Endothelial cell of umbilical vein (primary cell): Measurements from ENCODE around the gene PTGDS. TPM values are rescaled to one million over a fixed set of nuclear protein-coding genes. Genes with fewer than 3 reads are reported as not detected.

Source experiments
- BruUV-seq: library from RNA; stranded (reverse); fragments of 400-500 nt; replicated peaks from 2 replicates; lab custom pipeline; 2021; lab: Mats Ljungman, UMichigan
- CTCF ChIA-PET: fragments of 300-600, 350-600 bp; sonication (Branson Sonifier 250); formaldehyde crosslinking; loops from one replicate; lab custom pipeline; 2021; ENCODE audit warnings: antibody characterized with exemption, inconsistent platforms; lab: Charles Lee
- POLR2A ChIA-PET: fragments of 300-600, 350-600 bp; sonication (Branson Sonifier 250); formaldehyde crosslinking; loops from one replicate; lab custom pipeline; 2021; ENCODE audit warnings: antibody characterized with exemption, inconsistent platforms; lab: Charles Lee
- DNase-seq: peaks from one replicate; pipeline ENCODE4 v3.0.0-alpha.2; 2011; ENCODE audit warnings: low read depth, low spot score
- FAIRE-seq: peaks from 2 replicates; lab custom pipeline; 2011; peaks lifted over from hg19 to GRCh38; lab: Jason Lieb, UNC
- H2AFZ ChIP-seq: 2 replicates; pipeline ENCODE4 v1.6.0; 2012; ENCODE audit warnings: low read depth, low read length, control low read depth, inconsistent platforms
- H3K27ac ChIP-seq: 2 replicates; pipeline ENCODE4 v1.5.1; 2011; ENCODE audit warnings: low read depth, mild to moderate bottlenecking, control low read depth, low read length, moderate library complexity; ENCODE audit not compliant: insufficient read depth
- H3K27me3 ChIP-seq, 2 experiments: 2 replicates each; pipeline versions ENCODE4 v1.6.0 to v1.6.1; 2011; ENCODE audit warnings: low read length in 2 of 2, mixed read lengths in 1 of 2; ENCODE audit not compliant: control insufficient read depth in 2 of 2, insufficient read depth in 2 of 2
- H3K36me3 ChIP-seq, 2 experiments: 2 replicates in 1 of 2; 3 replicates in 1 of 2; pipeline ENCODE4 v1.5.1; 2011; ENCODE audit warnings: low read length in 2 of 2, mild to moderate bottlenecking in 1 of 2, moderate library complexity in 1 of 2; ENCODE audit not compliant: control insufficient read depth in 2 of 2, insufficient read depth in 2 of 2; ENCODE audit errors: extremely low read depth in 1 of 2
- H3K4me1 ChIP-seq: 3 replicates; pipeline ENCODE4 v1.5.1; 2011; ENCODE audit warnings: mild to moderate bottlenecking, low read length; ENCODE audit not compliant: control insufficient read depth, insufficient read depth; ENCODE audit errors: extremely low read depth
- H3K4me2 ChIP-seq: 2 replicates; pipeline ENCODE4 v1.6.1; 2011; ENCODE audit warnings: low read length, control low read depth, mixed read lengths; ENCODE audit not compliant: insufficient read depth
- H3K4me3 ChIP-seq, 3 experiments: fragments of 200-600 bp in 1 of 3; sonication (generic), shearing (Covaris generic) in 1 of 3; replicated peaks in 1 of 3; 2 replicates each; pipeline ENCODE4 v1.5.1; 2011 to 2016; ENCODE audit warnings: control low read depth in 3 of 3, low read length in 3 of 3, mild to moderate bottlenecking in 2 of 3, inconsistent platforms in 1 of 3, low read depth in 1 of 3, moderate library complexity in 1 of 3; ENCODE audit not compliant: insufficient read depth in 1 of 3
- H3K79me2 ChIP-seq: 2 replicates; pipeline ENCODE4 v1.6.0; 2012; ENCODE audit warnings: low read length, inconsistent platforms; ENCODE audit not compliant: control insufficient read depth, insufficient read depth
- H3K9ac ChIP-seq: replicated peaks from 2 replicates; pipeline ENCODE3; 2011; ENCODE audit warnings: low read length, control low read depth; ENCODE audit not compliant: insufficient read depth; ENCODE audit errors: extremely low read depth
- H3K9me1 ChIP-seq: replicated peaks from 3 replicates; pipeline ENCODE4 v1.6.0; 2011; ENCODE audit warnings: mild to moderate bottlenecking, low read length; ENCODE audit not compliant: control insufficient read depth, insufficient read depth; ENCODE audit errors: extremely low read depth
- H3K9me3 ChIP-seq: replicated peaks from 2 replicates; pipeline ENCODE4 v1.5.1; 2012; ENCODE audit warnings: low read length, inconsistent platforms; ENCODE audit not compliant: control insufficient read depth, insufficient read depth
- H4K20me1 ChIP-seq: replicated peaks from 2 replicates; pipeline ENCODE3; 2011; ENCODE audit warnings: mild to moderate bottlenecking, low read length; ENCODE audit not compliant: control insufficient read depth, insufficient read depth; ENCODE audit errors: extremely low read depth
- CTCF ChIP-seq, 2 donors: IDR thresholded peaks; 1 replicate in 1 of 2; 2 replicates in 1 of 2; pipeline ENCODE4 v1.5.1; 2011; ENCODE audit warnings: low read length in 2 of 2, mild to moderate bottlenecking in 2 of 2, moderate library complexity in 2 of 2, control low read depth in 1 of 2, inconsistent platforms in 1 of 2, low read depth in 1 of 2; ENCODE audit not compliant: insufficient read depth in 1 of 2; ENCODE audit errors: extremely low read depth in 1 of 2
- EZH2 ChIP-seq: IDR thresholded peaks from 2 replicates; pipeline ENCODE4 v1.6.1; 2012; ENCODE audit warnings: borderline replicate concordance, low read depth, mild to moderate bottlenecking, moderate library complexity, low read length, inconsistent platforms; ENCODE audit not compliant: severe bottlenecking
- FOS ChIP-seq: IDR thresholded peaks from 2 replicates; pipeline ENCODE4 v1.6.1; 2011; ENCODE audit warnings: mild to moderate bottlenecking, low read length, moderate library complexity, borderline replicate concordance; ENCODE audit not compliant: insufficient read depth
- GATA2 ChIP-seq: IDR thresholded peaks from 2 replicates; pipeline ENCODE4 v1.7.0; 2011; ENCODE audit warnings: low read depth, mild to moderate bottlenecking, moderate library complexity, mixed read lengths, low read length; ENCODE audit not compliant: insufficient read length, insufficient read depth
- JUN ChIP-seq: IDR thresholded peaks from 2 replicates; pipeline ENCODE4 v1.6.1; 2011; ENCODE audit warnings: borderline replicate concordance, low read depth; ENCODE audit not compliant: insufficient read length, insufficient read depth
- MAX ChIP-seq: IDR thresholded peaks from 2 replicates; pipeline ENCODE4 v1.6.1; 2011; ENCODE audit not compliant: insufficient read depth, insufficient read length
- MYC ChIP-seq: IDR thresholded peaks from one replicate; pipeline ENCODE4 v1.6.1; 2011; ENCODE audit warnings: mild to moderate bottlenecking, low read depth, low read length
- POLR2A ChIP-seq: IDR thresholded peaks from 2 replicates; pipeline ENCODE4 v1.6.1; 2012; ENCODE audit warnings: low read depth, mild to moderate bottlenecking, control low read depth, low read length
- POLR2AphosphoS5 ChIP-seq: IDR thresholded peaks from 2 replicates; pipeline ENCODE4 v1.6.1; 2012; ENCODE audit warnings: low read depth, mild to moderate bottlenecking, control low read depth, low read length, moderate library complexity; ENCODE audit not compliant: insufficient read depth
- dilution Hi-C: fragments of 300-500 bp; cut with MboI; formaldehyde crosslinking; loops from one replicate; pipeline ENCODE4 v1.15.0; 2019; ENCODE audit warnings: low sequenced_read_pairs; ENCODE audit not compliant: extremely low pct_ligation_motif_present
- intact Hi-C: fragments of 100-400 bp; cut with micrococcal nuclease; formaldehyde crosslinking; loops from one replicate; pipeline ENCODE4 v1.10.0; 2022
- polyA plus RNA-seq, 4 experiments: library from polyadenylated mRNA; depleted of rRNA in 3 of 4; stranded (reverse) in 3 of 4; unstranded in 1 of 4; fragments of >200 nt; gene quantifications; 2 replicates each; pipeline versions ENCODE4 v1.2.1 to v1.2.3, GENCODE V29; 2011 to 2012; ENCODE audit warnings: missing spikeins in 1 of 4
- total RNA-seq: library from RNA; stranded (reverse); gene quantifications from 2 replicates; pipeline ENCODE4 v1.2.3, GENCODE V29; 2021

Gene PTGDS
- total and polyA plus RNA-seq, 2 donors (not counting 3 experiments of a cell fraction or from before 2014, with no cell fraction given) = not detected

GRCh38 chr9:136936645-136937170 is 40.6 kb upstream of the PTGDS start:
- DNase-seq = no peak
- Histone ChIP-seq H3K27ac (no peak overlapping the region), H3K4me3 (no peak overlapping the region), H3K36me3 (peaks cover 0 to 22% of the 10 kb centered on the region in 2 experiments), H2AFZ (no peak overlapping the region), H3K4me2 (no peak overlapping the region), H3K4me1 (no peaks in the 10 kb centered on the region), H3K27me3 (no peaks in the 10 kb centered on the region), H3K9me1 (no peaks in the 10 kb centered on the region), H3K9ac (no peak overlapping the region), H3K79me2 (peaks cover 3% of the 10 kb centered on the region), H3K9me3 (no peaks in the 10 kb centered on the region), H4K20me1 (no peaks in the 10 kb centered on the region)
- intact Hi-C loops = loop anchor here (5.0 kb wide), 1 partner anchor 69 kb away; the partner anchor contains the start of gene EDF1
- BruUV-seq = no TSS peak
- POLR2A ChIA-PET = no interaction called here
- CTCF ChIA-PET = interaction anchor here (1.1 to 1.6 kb wide), 2 partner anchors 38 to 99 kb away, joined by 3 read pairs; no protein-coding TSS in a partner anchor
- dilution Hi-C loops = loop anchor here (25.0 kb wide), 1 partner anchor 124 kb away; the partner anchor contains the start of gene RABL6
- TF ChIP-seq GATA2 = no peak
- no peak for TF ChIP-seq JUN
- TF ChIP-seq CTCF (IDR thresholded peaks at IDR 0.05; ENCODE audit: extremely low read depth in 1 of 2, insufficient read depth in 1 of 2, low read depth in 1 of 2, low read length in 2 of 2) = no peak
- no peak for TF ChIP-seq MYC
- no peak for TF ChIP-seq FOS
- no peak for TF ChIP-seq POLR2A
- no peak for TF ChIP-seq POLR2AphosphoS5
- no peak for TF ChIP-seq MAX
- no peak for TF ChIP-seq EZH2
- FAIRE-seq = no peak
